SU-DHL-6 (cell line): ENCODE results near the gene TLK1.

Experiments
- H2AFZ ChIP-seq: fragments of 200-600 bp; sonication (generic); 2 replicates; pipeline ENCODE4 v1.6.1; 2014; ENCODE audit warnings: low read depth, mild to moderate bottlenecking, moderate library complexity, mixed read lengths, antibody characterized with exemption, low read length; ENCODE audit not compliant: severe bottlenecking
- H3F3A ChIP-seq: fragments of 200-600 bp; shearing (Covaris generic); 2 replicates; pipeline ENCODE4 v1.6.0; 2016; ENCODE audit warnings: antibody characterized with exemption, mild to moderate bottlenecking; ENCODE audit not compliant: insufficient read depth
- H3K27ac ChIP-seq: fragments of 200-600 bp; sonication (generic); 2 replicates; pipeline ENCODE4 v1.5.1; 2016; ENCODE audit warnings: low read depth, mild to moderate bottlenecking, low read length, moderate library complexity, mixed read lengths
- H3K27me3 ChIP-seq: fragments of 200-600 bp; sonication (generic), shearing (Covaris generic); 2 replicates; pipeline ENCODE4 v1.6.0; 2014; ENCODE audit warnings: mild to moderate bottlenecking, low read length
- H3K36me3 ChIP-seq: fragments of 200-600 bp; sonication (generic); 2 replicates; pipeline ENCODE4 v1.6.1; 2014; ENCODE audit warnings: mild to moderate bottlenecking, low read length, mixed read lengths
- H3K4me2 ChIP-seq: fragments of 300-600, 200-600 bp; shearing (Covaris generic), sonication (generic); 2 replicates; pipeline ENCODE4 v1.6.0; 2014; ENCODE audit warnings: low read length, low read depth, mild to moderate bottlenecking; ENCODE audit not compliant: poor library complexity, severe bottlenecking
- H3K4me3 ChIP-seq: fragments of 200-600 bp; sonication (generic); 2 replicates; pipeline ENCODE4 v1.5.1; 2014; ENCODE audit warnings: antibody characterized with exemption, low read length, mild to moderate bottlenecking, mixed read lengths; ENCODE audit not compliant: insufficient read depth, poor library complexity, severe bottlenecking
- H3K79me2 ChIP-seq: fragments of 200-600 bp; sonication (generic); 2 replicates; pipeline ENCODE4 v1.6.1; 2014; ENCODE audit warnings: mild to moderate bottlenecking, low read length, moderate library complexity; ENCODE audit not compliant: insufficient read depth
- H3K9ac ChIP-seq: fragments of 200-600 bp; sonication (generic); 2 replicates; pipeline ENCODE4 v1.7.0; 2014; ENCODE audit warnings: mild to moderate bottlenecking, low read length
- H3K9me2 ChIP-seq: fragments of 200-600 bp; sonication (generic); replicated peaks from 2 replicates; pipeline ENCODE4 v1.6.1; 2014; ENCODE audit warnings: low read length; ENCODE audit not compliant: insufficient read depth
- H3K9me3 ChIP-seq: fragments of 200-600 bp; sonication (generic); 2 replicates; pipeline ENCODE4 v1.6.1; 2014; ENCODE audit warnings: low read length, mixed read lengths; ENCODE audit not compliant: insufficient read depth
- H4K20me1 ChIP-seq: fragments of 200-600 bp; sonication (generic); 2 replicates; pipeline ENCODE4 v1.6.1; 2014; ENCODE audit warnings: low read depth, mild to moderate bottlenecking, antibody characterized with exemption, low read length, moderate library complexity, mixed read lengths
- EZH2phosphoT487 ChIP-seq: fragments of 200-600 bp; sonication (generic), shearing (Covaris generic); conservative IDR thresholded peaks from 2 replicates; pipeline ENCODE4 v1.6.1; 2018; ENCODE audit warnings: mild to moderate bottlenecking, antibody characterized with exemption, low read length, moderate library complexity, mixed read lengths
- TF ChIP-seq, protein P1 (sequence below): fragments of 200-600 bp; sonication (generic); IDR thresholded peaks from one replicate; pipeline ENCODE4 v1.5.1; 2017; ENCODE audit warnings: antibody characterized with exemption, mild to moderate bottlenecking, low read length, moderate library complexity; ENCODE audit not compliant: insufficient read depth, poor library complexity, severe bottlenecking

Gene TLK1

DNA sequence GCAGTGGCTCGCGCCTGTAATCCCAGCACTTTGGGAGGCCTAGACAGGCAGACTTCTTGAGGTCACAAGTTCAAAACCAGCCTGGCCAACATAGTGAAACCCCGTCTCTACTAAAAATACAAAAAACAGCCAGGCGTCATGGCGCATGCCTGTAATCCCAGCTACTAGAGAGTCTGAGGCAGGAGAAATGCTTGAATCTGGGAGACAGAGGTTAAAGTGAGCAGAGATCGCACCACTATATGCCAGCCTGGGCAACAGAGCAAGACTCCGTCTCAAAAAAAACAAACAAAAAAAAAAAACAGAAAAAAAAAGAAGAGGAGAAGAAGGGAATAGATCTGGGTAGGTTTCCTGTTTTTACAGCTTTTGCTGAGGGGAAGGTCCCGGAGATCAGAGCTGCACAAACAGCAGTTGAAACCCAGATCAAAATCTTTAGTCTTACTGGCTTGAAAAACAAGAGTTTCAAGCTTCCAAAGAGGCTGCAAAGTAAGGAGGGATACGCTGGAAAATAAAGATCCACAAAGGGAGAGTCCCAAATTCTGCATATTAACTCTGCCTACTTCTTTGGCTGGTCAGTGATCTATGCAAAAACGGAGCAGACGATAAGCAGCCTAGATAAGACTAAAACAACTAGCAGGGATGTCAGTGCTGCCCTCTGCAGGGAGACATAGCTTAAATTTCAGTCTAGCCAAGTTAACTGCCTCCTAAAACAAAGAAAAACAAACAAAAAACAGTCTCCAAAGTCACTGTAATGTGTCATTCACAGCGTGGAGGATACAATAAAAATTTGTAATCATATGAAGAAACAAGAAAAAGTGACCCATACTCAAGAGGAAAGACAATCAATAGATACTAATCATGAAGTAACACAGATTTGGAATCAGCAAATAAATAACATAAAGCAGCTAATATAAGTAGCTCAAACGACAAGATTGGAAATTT lies 74.1 kb downstream of the TLK1 start:
- H3F3A ChIP-seq = peaks cover 25% of the 10 kb centered on the region; the same call in 1 of the 2 replicates
- no peak overlapping the region for H3K4me2 ChIP-seq
- H3K9ac ChIP-seq = no peak overlapping the region
- no peak for TF ChIP-seq EZH2phosphoT487
- TF ChIP-seq, protein P1, sequence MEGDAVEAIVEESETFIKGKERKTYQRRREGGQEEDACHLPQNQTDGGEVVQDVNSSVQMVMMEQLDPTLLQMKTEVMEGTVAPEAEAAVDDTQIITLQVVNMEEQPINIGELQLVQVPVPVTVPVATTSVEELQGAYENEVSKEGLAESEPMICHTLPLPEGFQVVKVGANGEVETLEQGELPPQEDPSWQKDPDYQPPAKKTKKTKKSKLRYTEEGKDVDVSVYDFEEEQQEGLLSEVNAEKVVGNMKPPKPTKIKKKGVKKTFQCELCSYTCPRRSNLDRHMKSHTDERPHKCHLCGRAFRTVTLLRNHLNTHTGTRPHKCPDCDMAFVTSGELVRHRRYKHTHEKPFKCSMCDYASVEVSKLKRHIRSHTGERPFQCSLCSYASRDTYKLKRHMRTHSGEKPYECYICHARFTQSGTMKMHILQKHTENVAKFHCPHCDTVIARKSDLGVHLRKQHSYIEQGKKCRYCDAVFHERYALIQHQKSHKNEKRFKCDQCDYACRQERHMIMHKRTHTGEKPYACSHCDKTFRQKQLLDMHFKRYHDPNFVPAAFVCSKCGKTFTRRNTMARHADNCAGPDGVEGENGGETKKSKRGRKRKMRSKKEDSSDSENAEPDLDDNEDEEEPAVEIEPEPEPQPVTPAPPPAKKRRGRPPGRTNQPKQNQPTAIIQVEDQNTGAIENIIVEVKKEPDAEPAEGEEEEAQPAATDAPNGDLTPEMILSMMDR = peak; percentile 65
- peak overlapping the region; percentile 1; the same call in 1 of the 2 replicates for H3K27ac ChIP-seq
- no peak overlapping the region for H2AFZ ChIP-seq
- no peaks in the 10 kb centered on the region for H3K9me2 ChIP-seq
- H3K4me3 ChIP-seq = no peak overlapping the region
- peaks cover 16% of the 10 kb centered on the region for H3K36me3 ChIP-seq
- H3K9me3 ChIP-seq = no peaks in the 10 kb centered on the region
- H3K27me3 ChIP-seq = no peaks in the 10 kb centered on the region
- H3K79me2 ChIP-seq = peaks cover 98% of the 10 kb centered on the region
- peaks cover 37% of the 10 kb centered on the region for H4K20me1 ChIP-seq

DNA sequence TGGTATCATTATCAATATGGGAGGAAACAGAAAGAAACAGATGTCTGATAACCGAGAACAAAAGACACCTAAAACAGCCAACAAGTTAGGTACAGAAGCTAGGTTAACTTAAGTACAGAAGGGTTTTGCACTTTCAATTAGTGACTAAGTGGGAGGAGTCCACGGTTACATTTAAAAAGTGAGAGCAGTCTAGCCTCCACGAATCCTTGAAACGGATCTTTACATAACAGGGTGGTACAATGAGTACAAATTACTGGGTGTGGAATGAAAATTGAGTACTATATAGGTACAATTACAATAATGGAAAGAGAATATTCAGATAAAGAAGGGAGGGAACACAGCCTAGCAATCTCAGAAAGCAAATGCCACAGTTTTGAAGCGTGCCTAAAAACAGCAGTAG lies 76.6 kb downstream of the TLK1 start:
- H3K79me2 ChIP-seq = peaks cover 96% of the 10 kb centered on the region

GRCh38 chr2:171083451-171083850 lies 77.2 kb downstream of the TLK1 start:
- TF ChIP-seq EZH2phosphoT487 = no peak
- H3K79me2 ChIP-seq = peaks cover 95% of the 10 kb centered on the region
- peaks cover 30% of the 10 kb centered on the region for H4K20me1 ChIP-seq
- no peaks in the 10 kb centered on the region for H3K27me3 ChIP-seq
- no peak overlapping the region for H3K9ac ChIP-seq
- no peak overlapping the region for H3K4me3 ChIP-seq
- H3K36me3 ChIP-seq = peaks cover 31% of the 10 kb centered on the region
- H3K9me2 ChIP-seq = no peaks in the 10 kb centered on the region
- H3K4me2 ChIP-seq = no peak overlapping the region
- no peaks in the 10 kb centered on the region for H3K9me3 ChIP-seq
- H2AFZ ChIP-seq = no peak overlapping the region
- H3F3A ChIP-seq = peaks cover 22% of the 10 kb centered on the region; the same call in 1 of the 2 replicates
- H3K27ac ChIP-seq = no peak overlapping the region

More for the DNA sequence above, 76.6 kb downstream of the TLK1 start:
- TF ChIP-seq EZH2phosphoT487 = no peak
- TF ChIP-seq, protein P1 = no peak
- H3K4me2 ChIP-seq = no peak overlapping the region
- no peak overlapping the region for H3K9ac ChIP-seq
- peaks cover 25% of the 10 kb centered on the region for H3K36me3 ChIP-seq
- no peaks in the 10 kb centered on the region for H3K27me3 ChIP-seq
- no peak overlapping the region for H3K27ac ChIP-seq
- H3K9me2 ChIP-seq = no peaks in the 10 kb centered on the region
- no peaks in the 10 kb centered on the region for H3K9me3 ChIP-seq
- H4K20me1 ChIP-seq = peaks cover 30% of the 10 kb centered on the region
- no peak overlapping the region for H3K4me3 ChIP-seq
- no peak overlapping the region for H2AFZ ChIP-seq
- H3F3A ChIP-seq = peaks cover 25% of the 10 kb centered on the region; the same call in 1 of the 2 replicates
